Right atrium auricular region (tissue), 2 donors: Measurements from ENCODE around the gene MRNIP. TPM values are rescaled to one million over a fixed set of nuclear protein-coding genes. Genes with fewer than 3 reads are reported as not detected.

Source experiments
- DNase-seq: peaks from one replicate; pipeline ENCODE4 v3.0.0-alpha.2; 2019; ENCODE audit warnings: low spot score
- H3K27ac ChIP-seq, 2 donors: fragments of 200-600 bp; sonication (generic); 1 replicate in 1 of 2; 2 replicates in 1 of 2; pipeline ENCODE4 v1.5.1; 2016 to 2019
- H3K27me3 ChIP-seq, 2 donors: fragments of 200-600 bp; sonication (generic); one replicate each; pipeline versions ENCODE4 v1.5.1 to v1.6.0; 2017 to 2019
- H3K36me3 ChIP-seq: fragments of 200-600 bp; sonication (generic); one replicate; pipeline ENCODE4 v1.5.1; 2016
- H3K4me1 ChIP-seq, 2 donors: fragments of 200-600 bp; sonication (generic); one replicate each; pipeline versions ENCODE4 v1.5.1 to v1.6.0; 2017 to 2019
- H3K4me3 ChIP-seq, 2 donors: fragments of 200-600 bp; sonication (generic); 1 replicate in 1 of 2; 2 replicates in 1 of 2; pipeline ENCODE4 v1.5.1; 2017 to 2019; ENCODE audit warnings: mild to moderate bottlenecking in 1 of 2, moderate library complexity in 1 of 2
- H3K9me3 ChIP-seq, 2 donors: fragments of 200-600 bp; sonication (generic); one replicate each; pipeline ENCODE4 v1.5.1; 2019
- CTCF ChIP-seq, 2 donors: fragments of 200-600 bp; sonication (generic); IDR thresholded peaks; one replicate each; pipeline ENCODE4 v1.5.1; 2019; ENCODE audit warnings: antibody characterized with exemption in 2 of 2
- total RNA-seq, 2 donors: library from RNA; depleted of rRNA; stranded (reverse); fragments of >200 nt; gene quantifications; one replicate each; pipeline ENCODE4 v1.1.0, GENCODE V29; 2016

Gene MRNIP
- total RNA-seq, 2 donors from 2014 or later, result 12.5 to 20.3 TPM

GRCh38 chr5:179823937-179824744, 34.5 kb downstream of the MRNIP start:
- peaks cover 74% of the 10 kb centered on the region for H3K36me3 ChIP-seq
- no peaks in the 10 kb centered on the region for H3K27me3 ChIP-seq
- peak overlapping the region in 1 of 2 donors; percentile 11 for H3K4me3 ChIP-seq
- no peak for TF ChIP-seq CTCF (IDR thresholded peaks at IDR 0.05)
- H3K4me1 ChIP-seq, result peaks cover 0 to 65% of the 10 kb centered on the region in 2 donors
- no peaks in the 10 kb centered on the region for H3K9me3 ChIP-seq
- no peak for DNase-seq
- no peak overlapping the region for H3K27ac ChIP-seq

- TF ChIP-seq CTCF (IDR thresholded peaks at IDR 0.05), result no peak
- Histone ChIP-seq H3K27me3 (no peaks in the 10 kb centered on the region), H3K27ac (peak overlapping the region; percentile 96 to 100), H3K36me3 (peaks cover 57% of the 10 kb centered on the region), H3K9me3 (no peaks in the 10 kb centered on the region), H3K4me3 (peak overlapping the region; percentile 76 to 100), H3K4me1 (peaks cover 0 to 74% of the 10 kb centered on the region in 2 donors)
- DNase-seq, result no peak
Observed at GRCh38 chr5:179822444-179822990, 36.1 kb downstream of the MRNIP start.

- DNase-seq, result no peak
- peak overlapping the region; percentile 96 to 100 for H3K27ac ChIP-seq
- TF ChIP-seq CTCF (IDR thresholded peaks at IDR 0.05), result no peak
- no peaks in the 10 kb centered on the region for H3K27me3 ChIP-seq
- H3K9me3 ChIP-seq, result no peaks in the 10 kb centered on the region
- peak overlapping the region; percentile 76 to 100 for H3K4me3 ChIP-seq
- H3K36me3 ChIP-seq, result peaks cover 53% of the 10 kb centered on the region
- H3K4me1 ChIP-seq, result peaks cover 0 to 74% of the 10 kb centered on the region in 2 donors
Observed at GRCh38 chr5:179822059-179822432, 36.6 kb downstream of the MRNIP start.

GRCh38 chr5:179821298-179822058, 37.1 kb downstream of the MRNIP start:
- Histone ChIP-seq H3K36me3 (peaks cover 47% of the 10 kb centered on the region), H3K4me1 (peaks cover 0 to 78% of the 10 kb centered on the region in 2 donors), H3K9me3 (no peaks in the 10 kb centered on the region), H3K27me3 (no peaks in the 10 kb centered on the region), H3K27ac (peak overlapping the region; percentile 96 to 100), H3K4me3 (peak overlapping the region; percentile 76 to 100)
- peak; percentile 96 for DNase-seq
- TF ChIP-seq CTCF (IDR thresholded peaks at IDR 0.05), result no peak

GRCh38 chr5:179820483-179821297, 37.9 kb downstream of the MRNIP start, which contains the start of gene SQSTM1:
TSS of gene SQSTM1 (plus strand) at chr5:179820905. CDS start at chr5:179820937, 32 bp downstream.
- Histone ChIP-seq H3K4me3 (peak within 1 kb of the TSS; percentile 76 to 100), H3K4me1 (peaks cover 0 to 79% of the 10 kb centered on the region in 2 donors), H3K27me3 (no peaks in the 10 kb centered on the region), H3K27ac (peak within 1 kb of the TSS; percentile 96 to 100), H3K9me3 (no peaks in the 10 kb centered on the region), H3K36me3 (peaks cover 39% of the 10 kb centered on the region)
- peak; percentile 79 for DNase-seq
- TF ChIP-seq CTCF (IDR thresholded peaks at IDR 0.05), result no peak
